T-helper 2 cell treated with Interferon-gamma antibody and Interleukin-4, amounts not matched to agents 100 ng/mL and 5 ng/mL, for 36 hours (primary cell): ENCODE data around the gene NRP1. TPM values are rescaled to one million over a fixed set of nuclear protein-coding genes. Genes with fewer than 3 reads are reported as not detected.

Experiments used
- intact Hi-C: fragments of 100-400 bp; cut with micrococcal nuclease; formaldehyde crosslinking; loops from one replicate; pipeline ENCODE4 v1.15.1; 2023
- total RNA-seq: library from RNA; stranded (reverse); gene quantifications from 2 replicates; pipeline ENCODE4 v1.2.3, GENCODE V29; 2022

Gene NRP1
- total RNA-seq, 1 donor from 2014 or later: 2.4 TPM

DNA sequence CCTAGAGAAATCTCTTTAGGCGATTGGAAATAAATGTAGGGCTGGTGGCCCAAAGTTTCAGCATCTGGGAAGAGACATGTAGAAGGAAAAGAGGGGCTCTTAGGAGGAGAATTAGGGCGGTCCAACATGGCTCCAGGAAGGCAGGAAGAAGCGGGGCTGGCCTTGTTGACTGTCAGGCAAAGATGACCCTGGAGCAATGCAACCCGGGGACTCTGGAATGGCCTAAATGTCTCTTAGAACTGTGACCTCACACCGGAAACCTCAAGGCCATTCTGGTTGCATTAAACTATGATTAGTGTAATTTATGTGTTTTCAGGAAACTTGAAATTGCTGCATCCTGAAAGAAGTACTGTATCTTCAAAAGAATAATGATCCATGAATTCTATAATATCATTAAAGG lies 66.8 kb downstream of the NRP1 start:
- intact Hi-C loops: no loop called here

- intact Hi-C loops: loop anchor here (1.0 kb wide), 1 partner anchor 17 kb away; no protein-coding TSS in a partner anchor
Observed at GRCh38 chr10:33265621-33266020, 68.8 kb downstream of the NRP1 start.

DNA sequence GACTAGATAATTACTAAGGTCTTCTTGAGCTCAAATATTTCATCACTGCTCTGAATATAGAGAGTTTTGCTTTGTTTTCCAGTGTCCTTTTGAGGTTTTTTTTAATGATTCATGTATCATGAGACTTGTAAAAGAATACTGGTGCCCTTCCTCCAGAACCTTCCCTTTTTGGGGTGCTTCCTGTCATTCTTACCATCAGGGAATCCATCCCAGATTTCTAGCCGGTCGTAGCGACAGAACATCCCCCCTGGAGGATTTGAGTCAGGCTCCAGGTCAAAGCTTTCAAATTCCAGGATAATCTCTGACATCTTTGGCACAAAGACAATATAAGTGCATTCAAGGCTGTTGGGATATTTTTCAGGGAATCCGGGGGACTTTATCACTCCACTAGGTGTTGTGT lies 71.0 kb downstream of the NRP1 start:
- intact Hi-C loops: no loop called here

- intact Hi-C loops: no loop called here
Observed at GRCh38 chr10:33262871-33263270, 71.6 kb downstream of the NRP1 start.

GRCh38 chr10:33260403-33261149 lies 73.9 kb downstream of the NRP1 start:
- intact Hi-C loops: no loop called here

DNA sequence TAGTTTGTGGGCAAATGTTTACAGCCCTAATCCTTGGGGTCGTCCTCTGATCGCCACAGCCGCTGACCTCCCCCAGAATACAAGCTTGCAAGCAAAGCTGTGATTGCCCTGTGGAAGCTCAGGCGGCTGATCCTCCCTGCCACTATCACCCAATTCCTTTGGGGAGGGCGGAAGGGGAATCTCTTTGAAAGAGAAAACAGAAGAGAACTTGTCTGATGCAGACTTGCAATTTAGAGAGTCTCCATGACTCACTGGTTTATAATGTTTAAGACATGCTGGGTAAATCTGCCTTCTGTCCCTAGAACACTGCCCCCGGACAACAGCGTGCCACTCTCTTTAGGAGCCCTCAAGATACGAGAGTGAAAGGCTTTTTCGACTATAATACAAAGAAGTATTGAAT lies 75.5 kb downstream of the NRP1 start:
- intact Hi-C loops: no loop called here

GRCh38 chr10:33257439-33258080 lies 76.9 kb downstream of the NRP1 start:
- intact Hi-C loops: no loop called here

DNA sequence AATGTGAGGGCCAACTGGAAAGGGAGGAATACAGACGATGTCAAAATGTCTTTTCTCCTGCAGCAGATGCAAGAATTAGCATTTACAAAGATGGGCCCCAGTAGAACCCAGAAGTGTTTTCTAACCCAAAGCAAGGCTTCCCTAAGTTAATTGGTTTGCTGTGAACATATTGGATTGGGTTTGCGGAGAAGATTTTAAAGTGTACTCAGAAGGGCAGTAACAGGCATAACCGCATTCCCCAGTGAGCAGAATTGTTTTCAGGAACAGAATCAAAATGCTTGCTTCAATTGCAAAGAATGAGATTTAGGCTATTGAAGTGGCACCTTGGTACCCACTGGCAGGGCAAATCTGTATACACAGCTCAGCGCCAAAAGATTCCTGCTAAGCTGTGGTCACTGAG lies 78.0 kb downstream of the NRP1 start:
- intact Hi-C loops: no loop called here

- intact Hi-C loops: no loop called here
Observed at GRCh38 chr10:33254556-33255160, 79.8 kb downstream of the NRP1 start.

DNA sequence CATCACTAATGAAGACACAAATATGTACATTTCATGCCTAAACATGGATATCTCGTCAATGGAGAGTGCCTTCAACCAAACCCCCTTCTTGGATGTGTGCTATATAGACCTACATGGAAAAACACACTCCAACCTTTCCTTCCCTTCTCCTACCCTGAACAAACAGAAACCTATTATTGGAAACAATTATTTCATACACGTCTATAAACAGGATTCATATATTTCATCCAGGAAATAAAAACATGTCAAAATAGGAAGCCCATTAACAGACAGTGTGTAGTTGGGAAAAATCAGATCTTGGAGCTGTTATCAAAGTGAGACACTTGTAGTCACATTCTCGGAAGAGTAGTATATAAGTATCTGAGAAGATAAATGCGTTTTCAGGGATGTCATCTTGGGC lies 81.1 kb downstream of the NRP1 start:
- intact Hi-C loops: no loop called here

DNA sequence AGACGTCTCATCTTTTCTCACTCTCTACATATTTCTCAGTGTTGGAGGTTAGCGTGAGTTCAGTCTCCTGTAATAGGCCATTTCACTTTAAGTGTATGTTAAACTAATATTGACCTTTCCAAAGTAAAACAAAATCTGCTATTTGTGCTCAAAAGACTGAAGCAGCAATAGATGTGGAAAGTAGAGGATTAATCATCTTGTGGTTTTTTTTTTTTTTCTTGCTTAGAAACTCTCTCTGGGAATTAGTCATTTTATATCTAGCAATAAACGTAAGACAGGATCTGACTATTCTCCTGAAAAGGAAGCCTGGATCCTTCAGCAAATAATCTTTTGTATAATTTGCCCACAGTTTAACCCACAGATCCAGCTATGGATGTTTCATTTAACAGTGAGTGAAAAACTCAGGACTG lies 81.7 kb downstream of the NRP1 start:
- intact Hi-C loops: no loop called here

DNA sequence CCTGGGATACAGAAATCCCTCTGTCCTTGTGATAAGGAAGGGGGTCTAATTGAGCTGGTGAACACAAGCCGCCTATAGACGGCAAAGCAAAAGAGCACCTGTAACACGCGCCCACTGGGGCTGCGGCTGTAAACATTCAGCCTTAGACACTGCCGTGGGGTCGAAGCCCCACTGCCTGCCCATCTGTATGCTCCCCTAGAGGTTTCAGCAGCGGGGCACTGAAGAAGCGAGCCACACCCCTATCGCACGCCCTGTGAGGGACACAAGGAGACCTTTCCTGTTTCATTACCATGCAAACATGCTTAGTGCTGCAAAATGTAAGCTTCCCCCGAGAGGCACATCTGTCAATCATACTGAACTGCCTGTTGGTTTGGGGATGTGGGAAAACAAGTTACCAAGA lies 82.1 kb downstream of the NRP1 start:
- intact Hi-C loops: no loop called here

- intact Hi-C loops: loop anchor here (5.0 kb wide), 1 partner anchor 38 kb away; no protein-coding TSS in a partner anchor
Observed at GRCh38 chr10:33249659-33250345, 84.7 kb downstream of the NRP1 start.

- intact Hi-C loops: loop anchor here (5.0 kb wide), 1 partner anchor 37 kb away; no protein-coding TSS in a partner anchor
Observed at GRCh38 chr10:33249137-33249536, 85.3 kb downstream of the NRP1 start.

DNA sequence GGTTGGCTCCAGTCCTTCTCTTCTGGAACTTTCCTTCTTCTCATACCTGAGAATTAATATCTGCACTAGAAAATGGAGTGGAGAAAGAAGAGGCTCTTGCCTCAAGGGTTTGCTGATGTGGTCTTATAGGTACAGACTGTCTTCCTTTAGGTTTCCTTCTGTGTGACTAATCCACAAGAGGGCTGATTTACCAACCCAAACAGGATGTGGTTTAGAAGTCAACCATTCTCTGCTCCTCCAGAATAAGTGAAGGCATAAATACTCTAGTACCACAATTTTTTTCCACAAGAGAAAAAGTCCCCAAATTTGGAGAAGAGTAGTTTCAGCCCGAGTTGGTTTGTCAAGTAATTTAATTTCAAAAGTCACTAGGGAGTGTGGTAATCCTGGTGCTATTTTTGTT lies 85.8 kb downstream of the NRP1 start:
- intact Hi-C loops: loop anchor here (1.0 to 5.0 kb wide), 2 partner anchors 17 to 36 kb away; no protein-coding TSS in a partner anchor

DNA sequence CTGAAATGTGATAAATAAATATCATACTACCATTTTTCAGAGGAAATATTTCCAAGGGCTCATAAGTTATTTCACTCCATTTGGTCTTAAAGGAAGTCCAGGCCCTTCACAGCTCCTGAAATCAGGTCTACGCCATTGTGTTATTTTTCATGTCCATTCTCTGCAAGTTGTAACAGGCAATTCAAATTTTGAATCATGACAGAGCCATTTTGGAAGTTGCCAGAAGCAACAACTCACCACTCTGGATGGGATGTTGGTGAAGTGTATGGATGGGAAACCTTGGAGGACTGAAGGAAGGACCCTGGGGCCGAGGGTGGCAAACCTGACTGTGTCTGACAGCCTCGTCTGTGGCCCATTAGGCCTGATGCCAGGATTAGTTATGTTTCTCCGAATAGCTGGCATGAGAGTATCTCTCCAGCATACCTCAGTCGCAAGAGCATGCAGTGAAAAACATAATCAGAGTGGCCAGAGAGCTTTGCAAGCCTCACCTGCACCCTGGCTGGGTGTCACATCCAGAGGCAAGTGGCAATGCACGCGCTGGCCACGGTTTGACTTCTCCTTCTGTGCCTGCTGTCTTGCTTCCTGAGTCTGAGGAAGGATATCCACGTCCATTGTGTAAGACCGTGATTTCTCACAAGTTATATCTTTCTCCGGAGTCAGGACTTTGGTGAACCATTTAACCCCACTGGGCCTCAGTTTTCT lies 87.1 kb downstream of the NRP1 start:
- intact Hi-C loops: loop anchor here (5.0 kb wide), 1 partner anchor 35 kb away; no protein-coding TSS in a partner anchor

GRCh38 chr10:33245343-33245742 lies 89.1 kb downstream of the NRP1 start:
- intact Hi-C loops: loop anchor here (5.0 kb wide), 1 partner anchor 33 kb away; no protein-coding TSS in a partner anchor

GRCh38 chr10:33244354-33244967 lies 90.0 kb downstream of the NRP1 start:
- intact Hi-C loops: no loop called here

DNA sequence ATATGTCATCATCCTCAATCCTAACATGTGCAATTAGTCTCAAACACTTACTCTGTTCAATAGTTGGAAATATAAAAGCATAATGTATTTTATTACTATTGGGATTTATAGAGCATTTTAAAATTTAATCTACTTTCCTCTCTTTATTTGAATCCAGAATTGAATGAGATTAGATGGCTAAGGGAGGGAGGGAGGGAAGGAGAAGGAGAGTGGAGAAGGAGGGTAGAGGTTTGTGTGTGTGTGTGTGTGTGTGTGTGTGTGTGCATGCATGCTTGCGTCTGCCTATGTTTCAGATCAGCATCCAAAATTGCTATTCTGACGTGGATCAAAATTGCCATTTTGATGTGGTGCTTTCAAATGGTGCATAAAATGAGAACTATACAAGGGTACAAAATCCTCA lies 90.8 kb downstream of the NRP1 start:
- intact Hi-C loops: no loop called here

DNA sequence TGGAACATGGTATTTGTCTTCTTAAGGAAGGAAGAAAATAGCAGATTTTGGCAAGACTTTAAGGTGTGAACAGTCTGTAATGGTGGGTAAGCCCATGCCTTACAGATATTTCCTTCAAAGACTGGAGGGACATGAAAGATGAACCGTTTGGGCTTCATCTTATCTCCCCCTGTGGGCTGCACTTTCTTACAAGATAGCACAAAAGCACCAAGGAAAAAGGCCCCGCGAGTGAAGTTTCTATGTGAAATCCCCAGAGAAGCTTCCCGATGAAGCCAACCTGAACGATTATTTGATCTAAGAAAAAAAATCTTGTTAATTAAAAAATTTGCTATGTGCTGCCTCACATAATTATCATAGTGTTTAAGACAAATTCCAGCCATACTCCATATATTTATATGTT lies 91.5 kb downstream of the NRP1 start:
- intact Hi-C loops: no loop called here

DNA sequence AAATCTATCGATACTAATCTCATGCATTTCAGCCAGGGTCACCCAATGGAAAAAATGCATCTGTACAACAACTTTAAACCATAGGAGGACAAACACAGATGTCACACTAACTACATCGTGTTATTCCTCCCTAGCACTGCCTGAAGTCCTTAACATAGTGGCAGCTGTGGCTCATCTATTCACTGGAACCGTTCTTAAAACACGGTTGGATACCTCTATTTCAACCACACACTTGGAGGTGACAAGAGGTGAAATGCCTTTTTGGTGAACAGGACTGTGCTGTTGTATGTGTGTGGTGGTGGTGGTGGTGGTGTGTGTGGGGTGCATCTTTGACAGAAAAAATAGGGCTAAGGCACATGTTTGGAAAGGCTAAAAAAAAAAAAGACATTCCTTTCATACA lies 93.1 kb downstream of the NRP1 start:
- intact Hi-C loops: no loop called here
